DMS 273 (cell line): Measurements from ENCODE around the gene HOXD13.
A peak's percentile ranks its signal among the peaks of the same experiment; 100 is the strongest.

ENCODE experiments used
- DNase-seq: peaks from one replicate; lab custom pipeline; 2025; ENCODE audit not compliant: unreplicated experiment; lab: John Stamatoyannopoulos, UW

The HOXD13 gene

DNA sequence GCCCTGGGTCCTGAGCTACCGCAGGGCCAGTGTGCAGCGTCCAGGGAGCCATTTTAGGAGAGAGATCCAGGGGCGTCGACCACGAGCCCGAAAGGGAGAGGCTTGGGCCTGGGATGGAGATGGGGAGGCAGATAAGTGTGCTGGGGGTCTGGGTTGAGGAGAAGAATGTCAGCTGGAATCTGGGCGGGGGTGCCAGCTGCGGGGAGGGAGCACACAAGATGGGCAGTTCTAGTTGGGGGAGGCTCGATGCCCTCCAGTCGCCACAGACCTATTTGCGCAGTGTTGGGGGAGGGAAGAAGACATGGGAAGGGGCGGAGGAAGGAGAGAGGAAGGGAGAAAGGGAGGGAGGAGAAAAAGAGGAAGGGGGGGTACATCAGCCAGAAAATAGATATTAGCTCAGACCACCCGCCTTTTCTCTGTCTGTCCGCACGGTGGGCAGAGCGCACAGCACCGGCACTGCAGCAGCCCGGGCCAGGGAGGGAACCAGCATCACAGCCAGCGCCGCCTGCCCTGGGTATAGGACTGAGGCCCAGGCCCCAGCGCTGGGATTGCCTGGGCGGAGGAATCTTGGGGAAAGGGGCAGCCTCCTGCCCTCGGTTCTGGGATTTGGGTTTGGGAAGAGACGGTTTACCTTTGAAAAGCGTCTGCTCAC, 12.7 kb downstream of the HOXD13 start:
- DNase-seq, result no peak

DNA sequence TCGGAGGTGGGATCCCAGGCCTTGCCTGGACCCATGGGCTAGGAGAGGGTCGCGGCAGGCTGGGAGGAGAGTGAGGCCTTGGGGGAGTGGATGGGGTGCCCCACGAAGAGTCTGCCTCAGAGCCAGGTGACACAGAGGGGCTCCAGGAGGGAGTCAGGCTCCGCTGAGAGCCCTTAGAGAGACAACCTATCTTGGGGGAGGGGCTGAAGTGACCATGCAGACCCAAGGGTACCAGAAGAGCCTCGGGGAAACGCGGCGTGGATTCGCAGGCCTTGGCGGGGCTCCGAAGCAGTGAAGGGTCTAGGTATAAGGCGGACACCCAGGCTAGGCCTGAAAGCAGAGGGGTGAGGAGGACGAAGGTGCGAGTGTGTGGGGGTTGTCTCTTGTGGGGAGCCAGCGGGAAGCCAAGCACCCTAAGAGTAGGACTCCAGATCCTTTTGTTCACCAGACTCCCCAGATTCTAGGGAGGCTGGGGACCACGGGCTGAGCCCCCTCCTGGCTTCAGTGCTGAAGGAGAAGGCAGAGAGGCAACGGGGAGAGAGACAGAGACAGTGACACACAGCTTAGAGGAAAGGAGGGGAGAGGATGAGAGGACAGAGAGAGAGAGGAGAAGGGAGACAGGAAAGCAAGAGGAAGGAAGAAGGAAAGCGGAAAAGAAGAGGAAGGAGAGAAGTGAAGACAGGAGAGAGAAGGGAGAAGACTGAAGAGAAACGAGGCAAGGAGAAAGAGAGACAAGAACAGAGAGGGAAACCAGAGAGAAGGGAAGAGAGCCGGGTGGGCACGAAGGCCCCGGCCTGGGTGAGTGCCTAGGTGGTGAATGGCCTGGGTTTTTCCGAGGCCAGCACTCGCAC, 13.4 kb downstream of the HOXD13 start:
- no peak for DNase-seq

DNA sequence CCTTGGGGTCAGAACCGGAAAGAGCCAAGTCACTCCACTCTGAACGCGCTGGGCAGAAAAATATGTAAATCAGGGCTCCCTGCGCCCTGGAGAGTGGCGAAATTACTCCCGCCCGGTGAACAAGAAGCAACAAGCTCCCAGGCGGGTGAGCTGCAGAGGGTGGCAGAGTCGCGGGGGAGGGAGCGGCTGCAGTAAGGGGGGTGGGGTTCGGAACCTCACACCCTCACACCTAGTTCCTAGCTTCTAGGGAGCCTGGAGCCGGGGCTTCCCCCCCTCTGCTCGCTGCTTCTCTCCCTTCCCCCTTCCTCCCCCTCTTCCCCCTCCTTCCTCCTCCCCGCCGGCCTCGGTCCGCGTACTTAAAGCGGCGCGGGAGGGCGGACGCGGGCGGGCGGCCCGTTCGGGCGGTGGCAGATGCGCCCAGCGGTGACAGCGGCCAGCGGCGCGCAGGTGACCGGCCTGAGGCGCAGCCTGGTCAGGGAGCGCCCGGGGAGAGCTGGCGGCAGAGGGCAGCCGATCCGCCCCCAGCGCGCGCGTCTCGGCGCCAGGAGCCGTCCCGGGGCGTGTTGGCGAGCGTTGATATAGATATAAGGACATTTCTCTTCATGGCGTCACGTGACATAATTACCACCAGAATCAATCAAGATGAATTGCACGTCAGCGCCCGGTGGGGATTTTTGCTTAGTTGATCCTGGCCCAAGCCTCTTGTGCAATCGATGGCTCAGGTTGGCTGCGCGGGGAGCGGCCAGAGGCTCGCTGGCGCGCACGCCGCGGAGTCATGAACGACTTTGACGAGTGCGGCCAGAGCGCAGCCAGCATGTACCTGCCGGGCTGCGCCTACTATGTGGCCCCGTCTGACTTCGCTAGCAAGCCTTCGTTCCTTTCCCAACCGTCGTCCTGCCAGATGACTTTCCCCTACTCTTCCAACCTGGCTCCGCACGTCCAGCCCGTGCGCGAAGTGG, 14.3 kb downstream of the HOXD13 start, which contains the start of gene HOXD11:
HOXD11 (plus strand) TSS at position 700 of the 959 bp plus-strand sequence; CDS start at position 776, 76 bp downstream.
- DNase-seq, result peak; percentile 83

GRCh38 chr2:176107731-176108181, 15.2 kb downstream of the HOXD13 start:
- DNase-seq, result peak; percentile 70

- DNase-seq, result no peak
Measured at GRCh38 chr2:176109192-176109901, 16.8 kb downstream of the HOXD13 start.

DNA sequence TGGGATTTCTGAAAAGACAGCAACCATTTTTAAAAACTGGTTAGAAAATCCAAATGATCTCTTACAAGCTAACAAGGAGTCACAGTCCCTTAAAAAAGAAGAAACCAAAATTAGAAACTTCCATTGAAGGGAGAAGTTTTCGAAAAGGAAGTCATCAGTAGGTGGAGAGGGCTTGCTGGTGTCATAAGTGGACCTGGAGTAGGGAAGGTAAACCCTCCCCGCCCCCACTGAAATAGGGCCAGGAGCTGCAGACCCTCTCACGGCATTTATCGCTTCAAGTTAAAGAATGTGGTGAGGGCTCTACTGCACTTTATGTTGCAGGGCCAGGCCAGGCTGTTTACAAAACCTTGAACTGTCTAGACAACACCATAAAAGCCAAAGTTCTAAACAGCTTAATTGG, 17.4 kb downstream of the HOXD13 start:
- DNase-seq, result no peak

DNA sequence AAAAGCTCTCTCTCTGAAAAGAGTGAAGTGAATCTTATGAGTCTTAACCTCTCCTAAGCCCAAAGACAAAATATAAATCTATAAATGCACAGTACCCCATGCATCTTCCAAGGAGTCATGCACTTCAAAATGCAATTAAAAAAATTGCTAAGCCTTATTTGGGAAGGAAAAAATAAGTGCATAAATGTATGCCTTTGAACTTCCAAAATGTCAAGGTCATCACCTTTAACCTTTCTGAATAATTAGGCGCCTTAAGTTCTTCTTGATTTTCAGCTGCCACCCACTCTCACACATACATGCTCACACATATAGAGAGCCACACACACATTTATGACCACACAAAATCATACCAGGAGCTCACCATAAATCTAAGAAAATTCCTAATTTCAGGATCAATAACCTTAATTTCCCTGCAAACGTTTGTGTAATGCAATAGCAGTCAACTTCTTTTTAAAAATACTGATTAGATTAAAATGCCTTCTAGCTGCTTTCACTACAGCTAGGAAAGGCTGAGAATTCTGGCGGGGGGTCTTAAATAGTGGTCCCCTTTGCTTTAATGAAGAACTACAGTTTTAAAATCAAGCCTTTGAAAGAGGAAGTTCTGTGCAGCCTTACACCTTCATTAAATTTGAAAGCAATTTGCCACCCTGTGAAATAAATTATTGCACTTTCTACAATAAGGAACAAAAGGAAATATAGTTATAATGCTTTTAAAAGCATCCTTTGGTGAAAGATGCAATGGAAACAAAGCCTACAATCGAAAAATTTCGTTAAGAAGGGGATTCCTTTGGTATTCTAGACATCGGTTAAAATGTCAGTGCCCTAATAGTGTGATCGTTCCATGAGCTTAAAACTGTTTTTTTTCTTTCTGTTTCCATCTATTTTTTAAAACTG, 18.1 kb downstream of the HOXD13 start:
- no peak for DNase-seq

GRCh38 chr2:176111309-176111663, 18.8 kb downstream of the HOXD13 start:
- DNase-seq, result peak; percentile 85

DNA sequence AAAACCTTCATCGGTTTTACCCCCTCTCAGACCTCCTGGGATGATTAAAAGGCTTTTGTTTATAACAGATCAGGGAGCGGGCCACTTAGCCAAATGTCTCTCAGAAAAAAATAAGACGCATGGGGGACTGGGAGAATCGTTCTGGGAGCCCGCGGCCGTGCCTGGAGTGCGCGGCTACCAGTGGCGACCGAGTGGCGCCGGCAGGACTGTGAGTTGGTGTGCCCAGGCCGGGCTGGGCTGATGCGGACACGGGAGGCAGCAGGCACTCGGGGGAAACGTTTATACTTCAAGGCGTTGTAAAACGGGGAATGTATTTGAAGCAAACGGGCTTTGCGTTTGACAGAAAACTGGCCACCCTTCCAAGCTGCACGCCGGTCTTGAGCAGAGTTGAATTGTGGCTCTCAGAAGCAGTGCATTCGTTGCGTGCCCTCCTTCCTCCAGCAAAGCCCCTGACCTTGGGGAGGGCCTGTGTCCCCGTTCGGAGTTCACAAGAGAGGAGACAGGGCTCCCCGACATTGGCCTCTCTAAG, 19.4 kb downstream of the HOXD13 start:
- no peak for DNase-seq

- DNase-seq, result no peak
Measured at GRCh38 chr2:176112375-176113302, 20.1 kb downstream of the HOXD13 start.

DNA sequence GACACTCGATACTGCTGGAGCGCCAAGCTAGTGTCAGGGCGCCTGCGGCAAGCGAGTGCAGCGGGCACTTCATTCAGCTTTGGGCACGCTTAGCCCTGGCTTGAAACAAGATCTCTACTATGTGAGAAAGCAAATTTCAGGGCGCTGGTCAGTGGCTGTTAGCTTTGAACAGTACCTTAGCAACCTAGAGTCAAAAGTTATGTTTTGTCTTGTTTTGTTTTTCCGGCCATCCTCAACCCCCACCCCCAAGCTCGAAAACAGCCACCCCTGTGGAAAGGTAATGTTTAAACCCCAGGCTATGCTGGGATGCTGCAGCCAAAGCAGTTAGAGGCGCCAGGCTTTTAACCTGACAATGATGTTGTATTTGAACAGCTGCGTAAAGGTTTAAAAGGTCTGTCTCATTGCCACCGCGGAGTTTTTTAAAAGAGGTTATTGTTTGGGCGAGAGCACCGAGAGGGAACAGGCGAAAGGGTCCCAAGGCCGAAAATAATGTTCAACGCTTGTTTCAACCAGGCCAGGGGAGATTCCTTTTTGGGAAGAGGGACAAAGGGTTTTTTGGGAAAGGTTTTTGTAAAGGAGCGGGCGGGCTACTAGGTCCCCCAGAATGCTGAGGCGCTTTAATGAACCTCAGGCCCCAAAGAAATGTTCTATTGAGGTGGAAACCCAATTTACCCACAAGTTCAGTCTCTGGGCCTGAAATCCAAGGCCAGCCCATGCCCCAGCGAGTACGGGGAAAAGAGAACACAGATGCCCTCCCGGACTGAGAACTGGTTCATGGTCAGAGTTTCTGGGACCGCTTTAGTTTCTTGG, 21.8 kb downstream of the HOXD13 start:
- DNase-seq, result no peak

- DNase-seq, result no peak
Measured at GRCh38 chr2:176114930-176115625, 22.6 kb downstream of the HOXD13 start.

DNA sequence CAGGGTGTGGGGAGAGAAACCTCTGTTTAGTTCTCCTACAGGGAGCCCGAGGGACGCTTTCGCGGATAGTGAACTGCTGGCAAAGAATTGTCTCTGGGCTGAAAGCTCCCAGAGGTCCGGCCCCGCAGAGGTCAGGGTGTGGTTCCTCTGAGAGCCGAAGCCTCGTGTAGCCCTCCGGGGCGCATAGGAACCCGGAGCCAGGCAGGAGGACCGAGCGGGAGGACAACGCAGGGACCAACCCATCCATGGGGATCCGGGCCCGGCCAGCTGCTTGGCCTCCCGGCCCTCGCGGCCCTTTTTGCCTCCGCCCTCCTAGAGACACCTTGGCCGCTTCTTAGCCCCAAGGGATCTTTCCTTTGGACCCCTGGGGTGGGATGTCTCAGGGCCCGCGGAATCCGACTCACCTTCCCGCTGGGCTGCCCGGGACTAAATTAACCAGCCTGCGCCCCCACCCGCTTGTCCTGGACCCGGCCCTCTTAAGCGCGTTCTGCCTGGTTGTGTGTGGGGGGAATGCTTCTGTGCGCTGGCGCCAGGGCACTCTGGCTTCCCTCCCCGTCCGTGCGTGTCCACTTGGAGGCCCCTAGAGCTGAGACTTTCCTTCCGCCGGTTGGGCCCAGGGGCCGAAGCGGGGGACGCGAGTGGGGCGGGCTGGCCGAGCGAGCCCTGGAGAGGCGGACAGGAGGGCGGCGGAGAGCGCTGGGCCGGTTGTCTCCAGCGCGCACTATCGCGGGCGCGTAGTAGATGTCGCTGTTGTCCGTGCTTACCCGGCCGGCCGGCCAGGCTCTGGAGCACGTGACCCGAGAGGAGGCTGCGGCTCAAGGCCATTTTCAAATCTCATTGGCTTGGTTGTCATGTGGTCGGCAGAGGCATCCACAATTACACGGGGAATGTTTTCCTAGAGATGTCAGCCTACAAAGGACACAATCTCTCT, 23.6 kb downstream of the HOXD13 start, which contains the start of gene HOXD10:
HOXD10 (plus strand) TSS at position 896 of the 931 bp plus-strand sequence. CDS start 56 bp downstream, outside the sequence.
- no peak for DNase-seq

DNA sequence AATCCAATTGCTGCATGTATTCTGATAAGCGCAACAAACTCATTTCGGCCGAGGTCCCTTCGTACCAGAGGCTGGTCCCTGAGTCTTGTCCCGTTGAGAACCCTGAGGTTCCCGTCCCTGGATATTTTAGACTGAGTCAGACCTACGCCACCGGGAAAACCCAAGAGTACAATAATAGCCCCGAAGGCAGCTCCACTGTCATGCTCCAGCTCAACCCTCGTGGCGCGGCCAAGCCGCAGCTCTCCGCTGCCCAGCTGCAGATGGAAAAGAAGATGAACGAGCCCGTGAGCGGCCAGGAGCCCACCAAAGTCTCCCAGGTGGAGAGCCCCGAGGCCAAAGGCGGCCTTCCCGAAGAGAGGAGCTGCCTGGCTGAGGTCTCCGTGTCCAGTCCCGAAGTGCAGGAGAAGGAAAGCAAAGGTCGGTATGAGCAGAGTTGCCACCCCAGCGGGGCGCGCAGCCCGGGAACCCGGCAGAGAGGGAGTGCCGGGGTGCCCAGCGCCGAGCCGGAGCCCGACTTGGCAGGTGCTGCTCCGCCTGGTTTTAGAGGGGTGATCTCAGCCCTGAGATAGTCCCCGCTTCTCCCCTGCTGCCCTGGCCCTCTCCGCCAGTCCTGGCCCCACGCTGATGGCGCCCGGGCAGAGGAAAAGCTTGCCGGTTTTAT, 24.8 kb downstream of the HOXD13 start:
- DNase-seq, result no peak

- no peak for DNase-seq
Measured at GRCh38 chr2:176117823-176118371, 25.4 kb downstream of the HOXD13 start.
